ENCODE data around the gene ACSF2.
"Not testable (repeated sequence)": the region's sequence is repeated elsewhere in the genome, so short reads cannot be mapped to it uniquely, and the experiment has no call there.

The ACSF2 gene

GRCh38 chr17:50420419-50421112, 5.5 kb upstream of the ACSF2 start:
- FAIRE-seq: no peak
- DNase-seq (ENCODE audit: insufficient read length): no peak
- TF ChIP-seq POLR2AphosphoS5 (IDR thresholded peaks at IDR 0.05; ENCODE audit: low read depth, low read length): no peak

- DNase-seq (ENCODE audit: insufficient read length) (no peak), FAIRE-seq (no peak)
- no peak for TF ChIP-seq POLR2AphosphoS5 (IDR thresholded peaks at IDR 0.05; ENCODE audit: low read depth, low read length)
- no peak for TF ChIP-seq TAF1 (IDR thresholded peaks at IDR 0.05; ENCODE audit: borderline replicate concordance, low read depth, low read length)
- no peak for TF ChIP-seq POLR2A (IDR thresholded peaks at IDR 0.05; ENCODE audit: low read depth, low read length)
These were observed 4.5 kb upstream of the ACSF2 start for GRCh38 chr17:50421308-50422051.

DNA sequence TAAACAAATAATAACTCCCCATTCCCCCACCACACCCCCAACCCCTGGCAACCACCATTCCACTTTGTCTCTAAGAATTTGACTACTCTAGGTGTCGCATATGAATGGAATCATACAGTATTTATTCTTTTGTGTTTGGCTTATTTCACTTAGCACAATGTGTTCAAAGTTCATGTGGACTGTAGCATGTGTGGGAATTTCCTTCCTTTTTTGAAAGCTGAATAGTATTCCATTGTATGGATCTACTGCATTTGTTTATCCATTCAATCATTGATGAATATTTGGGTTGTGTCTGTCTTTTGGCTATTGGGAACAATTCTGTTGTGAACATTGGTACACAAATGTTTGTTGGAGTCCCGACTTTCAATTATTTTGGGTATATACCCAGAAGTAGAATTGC, 3.3 kb upstream of the ACSF2 start:
- no peak for DNase-seq (ENCODE audit: insufficient read length)
- FAIRE-seq: no peak
- TF ChIP-seq POLR2A (IDR thresholded peaks at IDR 0.05; ENCODE audit: low read depth, low read length) (no peak), POLR2AphosphoS5 (IDR thresholded peaks at IDR 0.05; ENCODE audit: low read depth, low read length) (no peak)

- no peak for DNase-seq (ENCODE audit: insufficient read length)
- no peak for FAIRE-seq
- TF ChIP-seq POLR2AphosphoS5 (IDR thresholded peaks at IDR 0.05; ENCODE audit: low read depth, low read length) (no peak), TAF1 (IDR thresholded peaks at IDR 0.05; ENCODE audit: borderline replicate concordance, low read depth, low read length) (no peak), POLR2A (IDR thresholded peaks at IDR 0.05; ENCODE audit: low read depth, low read length) (no peak)
These were observed 2.4 kb upstream of the ACSF2 start for GRCh38 chr17:50423553-50424159.

DNA sequence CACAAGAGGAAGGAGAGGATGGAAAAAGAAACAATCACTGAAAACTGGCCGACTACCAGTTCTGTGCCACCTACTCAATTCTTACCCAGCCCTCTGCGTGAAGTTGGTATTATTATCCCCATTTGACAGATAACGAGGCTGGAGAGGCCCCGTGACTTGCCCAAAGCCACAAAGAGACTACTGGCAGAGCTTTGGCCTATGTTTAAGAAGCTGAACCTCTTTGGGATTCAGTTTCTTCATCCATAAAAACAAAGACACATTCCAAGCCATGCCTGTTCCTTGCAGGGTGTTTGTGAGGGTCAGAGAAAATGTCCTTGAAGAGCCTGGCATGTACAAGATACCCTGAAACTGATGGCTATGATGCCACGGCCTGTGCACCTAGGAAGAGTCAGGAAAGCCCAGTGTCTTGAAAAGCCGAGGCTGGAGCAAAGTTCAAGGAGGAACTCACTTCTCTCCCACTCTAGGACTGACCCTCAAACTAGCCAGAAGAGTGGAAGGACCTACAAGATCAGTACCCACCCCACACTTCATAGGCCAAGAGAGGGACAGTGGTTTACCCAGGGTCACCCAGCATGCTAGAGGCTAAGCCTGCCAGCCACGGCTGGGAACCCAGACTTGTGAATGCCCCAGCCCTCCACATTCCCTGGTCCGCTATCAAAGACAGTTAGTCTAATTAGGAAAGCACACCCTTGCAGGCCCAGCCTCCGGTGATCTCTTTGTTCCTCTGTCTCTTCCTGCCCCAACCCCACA, 1.6 kb upstream of the ACSF2 start:
- no peak for DNase-seq (ENCODE audit: insufficient read length)
- TF ChIP-seq POLR2A (IDR thresholded peaks at IDR 0.05; ENCODE audit: low read depth, low read length): no peak
- no peak for TF ChIP-seq TAF1 (IDR thresholded peaks at IDR 0.05; ENCODE audit: borderline replicate concordance, low read depth, low read length)
- TF ChIP-seq POLR2AphosphoS5 (IDR thresholded peaks at IDR 0.05; ENCODE audit: low read depth, low read length): no peak
- no peak for FAIRE-seq

- FAIRE-seq (no peak), DNase-seq (ENCODE audit: insufficient read length) (no peak)
- no peak for TF ChIP-seq POLR2A (IDR thresholded peaks at IDR 0.05; ENCODE audit: low read depth, low read length)
- no peak for TF ChIP-seq TAF1 (IDR thresholded peaks at IDR 0.05; ENCODE audit: borderline replicate concordance, low read depth, low read length)
- no peak for TF ChIP-seq POLR2AphosphoS5 (IDR thresholded peaks at IDR 0.05; ENCODE audit: low read depth, low read length)
These were observed 879 bp upstream of the ACSF2 start for GRCh38 chr17:50424996-50425681.

- no peak for FAIRE-seq
- no peak for TF ChIP-seq POLR2A (IDR thresholded peaks at IDR 0.05; ENCODE audit: low read depth, low read length)
- TF ChIP-seq TAF1 (IDR thresholded peaks at IDR 0.05; ENCODE audit: borderline replicate concordance, low read depth, low read length): no peak
- no peak for TF ChIP-seq POLR2AphosphoS5 (IDR thresholded peaks at IDR 0.05; ENCODE audit: low read depth, low read length)
- DNase-seq (ENCODE audit: insufficient read length): no peak
These were observed 409 bp downstream of the ACSF2 start for GRCh38 chr17:50426472-50426782.

DNA sequence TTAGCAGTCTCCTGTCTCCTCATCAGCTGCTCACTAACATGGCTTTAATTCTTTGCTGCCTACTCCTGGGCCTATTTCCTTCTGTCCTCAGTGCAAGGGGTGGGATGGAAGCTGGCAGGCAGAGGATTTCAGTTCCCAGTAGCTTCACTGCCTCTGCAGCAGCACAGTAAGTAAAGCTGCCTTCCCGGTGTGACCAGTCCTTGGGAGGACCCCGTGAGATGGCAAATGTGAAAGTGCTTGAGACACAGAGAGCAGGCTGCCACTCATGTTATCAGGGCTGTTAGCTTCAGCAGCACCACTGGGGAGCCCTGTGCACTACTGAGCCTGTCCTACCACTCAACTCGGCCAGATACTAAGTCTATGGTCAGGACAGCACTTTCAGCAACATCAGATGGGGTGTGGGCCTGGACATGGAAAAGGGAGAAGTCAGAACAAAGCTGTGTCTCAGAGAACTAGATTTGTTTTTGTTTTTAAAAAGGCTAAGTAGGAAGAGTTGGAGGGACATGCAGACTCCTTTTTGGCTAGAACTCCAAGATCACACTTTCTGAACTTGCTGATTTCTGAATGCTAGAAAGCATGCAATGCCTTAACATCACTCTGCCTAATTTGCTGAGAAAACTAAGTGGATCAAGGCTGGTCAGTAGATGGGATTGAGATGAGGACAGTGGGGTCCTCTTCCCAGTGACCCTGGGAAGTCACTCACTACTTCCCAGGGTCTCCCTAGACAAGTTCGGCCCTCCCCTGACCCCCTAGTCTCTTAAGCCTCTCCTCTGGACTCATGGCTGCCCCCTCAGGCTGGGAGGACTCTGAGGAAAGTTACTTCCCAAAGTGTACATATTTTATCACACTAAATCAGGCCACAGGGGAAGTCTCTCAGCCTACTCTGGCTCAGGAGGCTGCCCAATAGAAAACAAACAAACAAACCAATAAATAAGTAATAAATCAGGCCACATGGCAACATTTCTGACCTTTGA, 1.1 kb downstream of the ACSF2 start:
- TF ChIP-seq POLR2A (IDR thresholded peaks at IDR 0.05; ENCODE audit: low read depth, low read length): no peak
- no peak for TF ChIP-seq POLR2AphosphoS5 (IDR thresholded peaks at IDR 0.05; ENCODE audit: low read depth, low read length)
- TF ChIP-seq TAF1 (IDR thresholded peaks at IDR 0.05; ENCODE audit: borderline replicate concordance, low read depth, low read length): no peak
- DNase-seq (ENCODE audit: insufficient read length): no peak
- peak; percentile 79 for FAIRE-seq

- FAIRE-seq; DNase-seq (ENCODE audit: insufficient read length): not testable (repeated sequence)
These were observed 2.1 kb downstream of the ACSF2 start for GRCh38 chr17:50428126-50428525.

DNA sequence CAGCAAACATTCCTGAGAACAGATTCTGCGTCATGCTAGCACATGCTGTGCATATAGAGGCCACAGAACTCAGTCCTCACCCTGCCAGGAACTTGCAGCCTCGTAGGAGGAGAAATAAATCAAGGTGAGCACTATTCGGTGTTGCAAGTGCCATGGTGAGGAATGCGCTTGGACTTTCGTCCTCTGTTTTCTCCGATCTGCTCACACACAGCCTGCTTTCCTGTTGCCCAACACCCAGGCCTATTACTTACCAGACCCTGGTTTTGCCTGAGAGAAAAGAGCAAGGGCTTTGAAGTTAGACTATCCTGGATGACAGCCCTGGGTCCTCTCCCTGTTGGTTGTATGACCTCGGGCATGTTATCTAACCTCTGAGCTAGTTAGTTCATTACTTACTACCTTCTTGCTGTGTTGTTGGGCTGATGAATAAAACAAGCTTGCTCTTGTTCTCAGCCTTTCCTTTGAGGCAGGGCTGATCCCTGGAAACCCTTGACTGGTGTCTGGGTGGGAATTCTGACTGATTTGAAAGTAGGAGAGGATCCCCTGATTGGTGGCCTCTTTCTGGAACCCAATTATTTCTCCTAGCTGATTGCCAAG, 2.9 kb downstream of the ACSF2 start:
- FAIRE-seq: no peak
- no peak for TF ChIP-seq POLR2AphosphoS5 (IDR thresholded peaks at IDR 0.05; ENCODE audit: low read depth, low read length)
- no peak for TF ChIP-seq POLR2A (IDR thresholded peaks at IDR 0.05; ENCODE audit: low read depth, low read length)
- TF ChIP-seq TAF1 (IDR thresholded peaks at IDR 0.05; ENCODE audit: borderline replicate concordance, low read depth, low read length): no peak
- DNase-seq (ENCODE audit: insufficient read length): no peak

Measured in GM12892 (cell line).